SK-N-SH treated with all-trans-retinoic acid at 6 μM for 48 hours (cell line): ENCODE measurements around the gene RPLP2.

Experiments used
- ATAC-seq: fragments of 200-7000 bp; cut with Tn5 transposase; 3 replicates; pipeline ENCODE4 v1.9.1; 2020; ENCODE audit warnings: mild to moderate bottlenecking, moderate library complexity
- ARNTL ChIP-seq: fragments of 450-650 bp; formaldehyde crosslinking; IDR thresholded peaks from 2 replicates; pipeline ENCODE4 v1.5.0; 2020; ENCODE audit warnings: low read depth, mild to moderate bottlenecking, moderate library complexity, borderline replicate concordance
- BACH2 ChIP-seq: fragments of 250-450 bp; sonication (Bioruptor Pico); IDR thresholded peaks from 2 replicates; pipeline ENCODE4 v1.9.0; 2021; ENCODE audit warnings: mild to moderate bottlenecking, borderline replicate concordance
- CSDC2 ChIP-seq: fragments of 250-450 bp; sonication (Bioruptor Pico); IDR thresholded peaks from 2 replicates; pipeline ENCODE4 v1.5.0; 2020; ENCODE audit warnings: mild to moderate bottlenecking, moderate library complexity
- ESRRG ChIP-seq: fragments of 250-450 bp; sonication (Bioruptor Pico); IDR thresholded peaks from 2 replicates; pipeline ENCODE4 v1.6.1; 2021; ENCODE audit warnings: mild to moderate bottlenecking
- GLIS3 ChIP-seq: fragments of 250-450 bp; sonication (Bioruptor Pico); IDR thresholded peaks from 2 replicates; pipeline ENCODE4 v1.5.0; 2020; ENCODE audit warnings: mild to moderate bottlenecking, moderate library complexity
- PPARA ChIP-seq: fragments of 250-450 bp; sonication (Bioruptor Pico); IDR thresholded peaks from 2 replicates; pipeline ENCODE4 v1.5.0; 2020; ENCODE audit warnings: mild to moderate bottlenecking, borderline replicate concordance
- RARB ChIP-seq: fragments of 250-450 bp; sonication (Bioruptor Pico); IDR thresholded peaks from 2 replicates; pipeline ENCODE4 v1.8.0; 2021; ENCODE audit warnings: mild to moderate bottlenecking, moderate library complexity
- SNAI2 ChIP-seq: fragments of 250-450 bp; sonication (Bioruptor Pico); IDR thresholded peaks from 2 replicates; pipeline ENCODE4 v1.5.0; 2020; ENCODE audit warnings: mild to moderate bottlenecking, moderate library complexity
- TCF4 ChIP-seq: fragments of 250-450 bp; sonication (Bioruptor Pico); IDR thresholded peaks from 2 replicates; pipeline ENCODE4 v1.8.0; 2021; ENCODE audit warnings: mild to moderate bottlenecking, moderate library complexity, borderline replicate concordance
- TOX ChIP-seq: fragments of 250-450 bp; sonication (Bioruptor Pico); IDR thresholded peaks from 2 replicates; pipeline ENCODE4 v1.8.0; 2021; ENCODE audit warnings: mild to moderate bottlenecking, moderate library complexity, borderline replicate concordance
- ZC3H10 ChIP-seq: fragments of 250-450 bp; sonication (Bioruptor Pico); IDR thresholded peaks from 2 replicates; pipeline ENCODE4 v1.5.1; 2021; ENCODE audit warnings: mild to moderate bottlenecking, moderate library complexity
- ZFP30 ChIP-seq: fragments of 450-650 bp; formaldehyde crosslinking; IDR thresholded peaks from 2 replicates; pipeline ENCODE4 v1.5.0; 2022; ENCODE audit warnings: mild to moderate bottlenecking, moderate library complexity
- ZNF565 ChIP-seq: fragments of 450-650 bp; formaldehyde crosslinking; conservative IDR thresholded peaks from 2 replicates; pipeline ENCODE4 v1.5.0; 2020; ENCODE audit warnings: low read depth, mild to moderate bottlenecking, moderate library complexity
- ZNF70 ChIP-seq: fragments of 450-650 bp; formaldehyde crosslinking; IDR thresholded peaks from 2 replicates; pipeline ENCODE4 v1.5.0; 2020; ENCODE audit warnings: mild to moderate bottlenecking, moderate library complexity
- TF ChIP-seq, protein P1 (sequence below): fragments of 250-450 bp; sonication (Bioruptor Pico); IDR thresholded peaks from 2 replicates; pipeline ENCODE4 v1.8.0; 2021; ENCODE audit warnings: low read depth, mild to moderate bottlenecking, moderate library complexity, borderline replicate concordance
- TF ChIP-seq, protein P2 (sequence below): fragments of 250-450 bp; sonication (Bioruptor Pico); IDR thresholded peaks from 2 replicates; pipeline ENCODE4 v1.5.1; 2020; ENCODE audit warnings: low read depth, mild to moderate bottlenecking, moderate library complexity
- TF ChIP-seq, protein P3 (sequence below): fragments of 250-450 bp; sonication (Bioruptor Pico); IDR thresholded peaks from 2 replicates; pipeline ENCODE4 v1.5.0; 2020; ENCODE audit warnings: mild to moderate bottlenecking, moderate library complexity

Gene RPLP2

DNA sequence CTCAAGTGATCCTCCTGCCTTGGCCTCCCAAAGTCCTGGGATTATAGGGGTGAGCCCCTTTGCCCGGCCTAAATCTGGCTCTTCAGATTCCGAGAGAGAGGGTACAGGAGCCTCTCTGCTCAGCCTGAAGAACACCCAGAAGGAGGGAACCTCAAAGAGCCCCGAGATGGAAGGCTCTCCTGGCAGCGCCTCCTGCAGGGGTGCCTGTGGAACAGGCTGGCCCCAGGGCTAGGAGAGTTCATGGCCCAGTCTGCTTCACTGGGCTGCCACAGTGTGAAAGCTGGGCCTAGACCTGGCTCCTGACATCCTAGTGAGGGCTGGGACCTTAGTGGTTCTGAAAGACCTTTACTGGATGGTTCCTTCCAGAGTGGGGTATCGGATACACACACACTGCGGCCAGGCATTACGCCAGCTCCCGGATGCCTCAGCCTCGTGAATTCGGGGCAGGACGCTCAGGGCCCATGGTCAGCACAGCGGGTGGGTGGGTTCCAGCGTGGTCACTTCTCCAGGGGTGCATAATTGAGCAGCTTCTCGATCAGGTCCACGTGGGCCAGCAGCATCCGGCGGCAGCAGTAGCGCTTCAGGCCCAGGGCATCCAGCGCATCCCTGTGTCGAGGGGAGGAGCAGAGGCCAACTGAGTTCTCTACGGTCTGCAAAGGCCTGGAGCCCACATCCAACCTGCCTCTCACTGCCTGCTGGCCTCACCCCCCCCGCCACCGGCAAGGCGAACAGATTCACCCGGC is 30.3 kb downstream of the RPLP2 start:
- no peak for ATAC-seq
- TF ChIP-seq ZNF70 (CRISPR knock-in tag) (no peak), ZFP30 (CRISPR knock-in tag) (no peak), ZNF565 (CRISPR knock-in tag) (no peak), BACH2 (no peak), PPARA (CRISPR knock-in tag) (no peak), ZC3H10 (no peak), RARB (CRISPR knock-in tag) (no peak), TOX (CRISPR knock-in tag) (no peak)
- TF ChIP-seq, protein P1, sequence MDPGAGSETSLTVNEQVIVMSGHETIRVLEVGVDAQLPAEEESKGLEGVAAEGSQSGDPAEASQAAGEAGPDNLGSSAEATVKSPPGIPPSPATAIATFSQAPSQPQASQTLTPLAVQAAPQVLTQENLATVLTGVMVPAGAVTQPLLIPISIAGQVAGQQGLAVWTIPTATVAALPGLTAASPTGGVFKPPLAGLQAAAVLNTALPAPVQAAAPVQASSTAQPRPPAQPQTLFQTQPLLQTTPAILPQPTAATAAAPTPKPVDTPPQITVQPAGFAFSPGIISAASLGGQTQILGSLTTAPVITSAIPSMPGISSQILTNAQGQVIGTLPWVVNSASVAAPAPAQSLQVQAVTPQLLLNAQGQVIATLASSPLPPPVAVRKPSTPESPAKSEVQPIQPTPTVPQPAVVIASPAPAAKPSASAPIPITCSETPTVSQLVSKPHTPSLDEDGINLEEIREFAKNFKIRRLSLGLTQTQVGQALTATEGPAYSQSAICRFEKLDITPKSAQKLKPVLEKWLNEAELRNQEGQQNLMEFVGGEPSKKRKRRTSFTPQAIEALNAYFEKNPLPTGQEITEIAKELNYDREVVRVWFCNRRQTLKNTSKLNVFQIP: no peak
- TF ChIP-seq, protein P2, sequence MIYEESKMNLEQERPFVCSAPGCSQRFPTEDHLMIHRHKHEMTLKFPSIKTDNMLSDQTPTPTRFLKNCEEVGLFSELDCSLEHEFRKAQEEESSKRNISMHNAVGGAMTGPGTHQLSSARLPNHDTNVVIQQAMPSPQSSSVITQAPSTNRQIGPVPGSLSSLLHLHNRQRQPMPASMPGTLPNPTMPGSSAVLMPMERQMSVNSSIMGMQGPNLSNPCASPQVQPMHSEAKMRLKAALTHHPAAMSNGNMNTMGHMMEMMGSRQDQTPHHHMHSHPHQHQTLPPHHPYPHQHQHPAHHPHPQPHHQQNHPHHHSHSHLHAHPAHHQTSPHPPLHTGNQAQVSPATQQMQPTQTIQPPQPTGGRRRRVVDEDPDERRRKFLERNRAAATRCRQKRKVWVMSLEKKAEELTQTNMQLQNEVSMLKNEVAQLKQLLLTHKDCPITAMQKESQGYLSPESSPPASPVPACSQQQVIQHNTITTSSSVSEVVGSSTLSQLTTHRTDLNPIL: no peak

DNA sequence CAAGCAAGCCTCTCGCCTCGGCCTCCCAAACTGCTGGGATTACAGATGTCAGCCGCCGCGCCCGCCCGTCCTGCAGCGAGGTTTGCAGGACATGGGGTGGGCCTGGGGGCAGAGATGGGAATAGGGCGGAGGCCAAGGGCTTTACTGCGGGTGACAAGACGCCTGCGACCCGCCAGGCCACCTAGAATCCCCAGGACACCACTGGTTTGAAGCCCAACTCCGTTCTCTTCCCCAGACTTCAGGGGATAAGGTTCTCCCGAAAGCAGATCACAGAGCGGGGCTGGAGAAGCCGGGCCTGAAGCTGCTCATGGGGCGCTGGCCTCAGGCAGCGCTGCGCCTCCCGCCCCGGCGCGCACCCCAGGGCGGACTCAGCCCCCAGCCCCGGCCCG is 32.2 kb downstream of the RPLP2 start:
- TF ChIP-seq CSDC2 (CRISPR knock-in tag) (no peak), GLIS3 (CRISPR knock-in tag) (peak; percentile 44; the same call in 1 of the 2 replicates)
- TF ChIP-seq, protein P2: no peak
- ATAC-seq: peak; percentile 0; the same call in 2 of the 3 replicates

DNA sequence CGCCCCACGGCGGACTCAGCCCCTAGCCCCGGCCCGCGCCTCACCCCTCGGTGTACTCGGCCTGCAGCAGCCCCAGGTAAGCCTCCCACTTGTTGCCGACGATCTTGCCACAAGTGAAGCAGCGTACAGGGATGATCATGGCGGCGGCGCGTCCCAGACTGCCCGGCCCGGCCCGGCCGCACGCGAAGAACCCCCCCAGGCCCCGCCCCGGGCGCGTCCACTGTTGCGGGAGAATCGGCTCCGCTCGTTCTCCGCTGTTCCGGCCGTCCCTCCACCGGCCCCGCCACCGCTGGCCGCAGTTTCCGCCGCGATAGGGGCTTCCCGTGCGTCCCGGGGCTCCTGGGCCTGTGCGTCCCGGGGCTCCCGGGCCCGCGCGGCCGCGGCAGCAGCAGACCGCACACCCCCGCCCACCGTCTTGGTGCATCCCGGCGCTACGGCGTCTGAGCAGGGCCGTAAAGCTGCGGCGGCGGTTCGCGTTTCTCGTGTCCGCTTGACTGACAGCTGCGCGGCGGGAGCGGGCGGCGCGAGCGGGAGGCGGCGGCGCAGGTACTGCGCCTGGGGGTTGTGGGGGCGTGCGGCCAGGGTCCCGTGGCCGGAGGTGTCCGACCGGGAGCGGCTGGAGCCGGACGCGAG is 32.7 kb downstream of the RPLP2 start, which contains the start of the genes POLR2L and TSPAN4:
TSS of gene POLR2L (minus strand) at position 160 of the 633 bp plus-strand sequence. CDS start at position 139, 21 bp downstream.
TSS of gene TSPAN4 (plus strand) at position 483 of the 633 bp plus-strand sequence. CDS start 7,453 bp downstream, outside the sequence.
- peak; percentile 30 for ATAC-seq
- no peak for TF ChIP-seq RARB (CRISPR knock-in tag)
- no peak for TF ChIP-seq ZNF565 (CRISPR knock-in tag)
- no peak for TF ChIP-seq CSDC2 (CRISPR knock-in tag)

DNA sequence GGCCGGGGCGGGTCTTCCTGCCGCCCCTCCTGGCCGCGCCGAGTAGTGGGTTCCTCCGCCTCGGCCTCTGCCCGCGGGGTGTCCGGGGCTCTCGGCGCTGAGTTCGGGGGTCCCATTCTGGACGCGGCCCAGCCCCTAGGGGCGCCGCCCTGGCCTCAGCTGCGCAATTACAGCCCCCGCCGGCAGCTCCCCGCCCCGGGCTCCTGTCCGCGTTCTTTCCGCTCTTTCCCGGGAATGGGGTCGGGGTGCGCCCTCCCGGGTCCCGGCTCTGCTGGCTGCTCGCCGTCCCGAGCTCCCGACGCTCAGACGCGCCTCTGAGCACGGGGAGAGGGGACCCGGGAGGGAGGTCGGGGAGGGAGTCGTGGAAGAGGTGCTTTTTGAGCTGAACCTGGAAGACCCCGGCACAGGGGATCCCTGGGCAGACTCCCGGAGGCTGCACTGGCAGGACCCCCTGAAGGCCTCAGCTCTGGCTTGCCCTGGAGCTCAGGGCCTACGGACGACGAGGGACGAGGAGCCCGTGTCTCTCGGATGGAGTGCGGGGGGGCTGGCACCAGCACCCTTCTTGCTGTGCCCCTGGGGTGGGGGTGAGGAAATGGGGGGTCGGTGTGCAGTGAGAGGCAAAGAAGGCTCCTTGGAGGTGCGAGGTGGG is 33.4 kb downstream of the RPLP2 start:
- TF ChIP-seq PPARA (CRISPR knock-in tag) (no peak), ZNF70 (CRISPR knock-in tag) (no peak), ARNTL (CRISPR knock-in tag) (no peak), TCF4 (CRISPR knock-in tag) (no peak), CSDC2 (CRISPR knock-in tag) (no peak), SNAI2 (CRISPR knock-in tag) (no peak), ESRRG (no peak)
- TF ChIP-seq, protein P2: no peak
- TF ChIP-seq, protein P3, sequence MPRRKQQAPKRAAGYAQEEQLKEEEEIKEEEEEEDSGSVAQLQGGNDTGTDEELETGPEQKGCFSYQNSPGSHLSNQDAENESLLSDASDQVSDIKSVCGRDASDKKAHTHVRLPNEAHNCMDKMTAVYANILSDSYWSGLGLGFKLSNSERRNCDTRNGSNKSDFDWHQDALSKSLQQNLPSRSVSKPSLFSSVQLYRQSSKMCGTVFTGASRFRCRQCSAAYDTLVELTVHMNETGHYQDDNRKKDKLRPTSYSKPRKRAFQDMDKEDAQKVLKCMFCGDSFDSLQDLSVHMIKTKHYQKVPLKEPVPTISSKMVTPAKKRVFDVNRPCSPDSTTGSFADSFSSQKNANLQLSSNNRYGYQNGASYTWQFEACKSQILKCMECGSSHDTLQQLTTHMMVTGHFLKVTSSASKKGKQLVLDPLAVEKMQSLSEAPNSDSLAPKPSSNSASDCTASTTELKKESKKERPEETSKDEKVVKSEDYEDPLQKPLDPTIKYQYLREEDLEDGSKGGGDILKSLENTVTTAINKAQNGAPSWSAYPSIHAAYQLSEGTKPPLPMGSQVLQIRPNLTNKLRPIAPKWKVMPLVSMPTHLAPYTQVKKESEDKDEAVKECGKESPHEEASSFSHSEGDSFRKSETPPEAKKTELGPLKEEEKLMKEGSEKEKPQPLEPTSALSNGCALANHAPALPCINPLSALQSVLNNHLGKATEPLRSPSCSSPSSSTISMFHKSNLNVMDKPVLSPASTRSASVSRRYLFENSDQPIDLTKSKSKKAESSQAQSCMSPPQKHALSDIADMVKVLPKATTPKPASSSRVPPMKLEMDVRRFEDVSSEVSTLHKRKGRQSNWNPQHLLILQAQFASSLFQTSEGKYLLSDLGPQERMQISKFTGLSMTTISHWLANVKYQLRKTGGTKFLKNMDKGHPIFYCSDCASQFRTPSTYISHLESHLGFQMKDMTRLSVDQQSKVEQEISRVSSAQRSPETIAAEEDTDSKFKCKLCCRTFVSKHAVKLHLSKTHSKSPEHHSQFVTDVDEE (CRISPR knock-in tag): no peak
- TF ChIP-seq, all 23 proteins: peak for 0
- no peak for ATAC-seq
